ENCODE measurements around the gene VAMP1.

DNA sequence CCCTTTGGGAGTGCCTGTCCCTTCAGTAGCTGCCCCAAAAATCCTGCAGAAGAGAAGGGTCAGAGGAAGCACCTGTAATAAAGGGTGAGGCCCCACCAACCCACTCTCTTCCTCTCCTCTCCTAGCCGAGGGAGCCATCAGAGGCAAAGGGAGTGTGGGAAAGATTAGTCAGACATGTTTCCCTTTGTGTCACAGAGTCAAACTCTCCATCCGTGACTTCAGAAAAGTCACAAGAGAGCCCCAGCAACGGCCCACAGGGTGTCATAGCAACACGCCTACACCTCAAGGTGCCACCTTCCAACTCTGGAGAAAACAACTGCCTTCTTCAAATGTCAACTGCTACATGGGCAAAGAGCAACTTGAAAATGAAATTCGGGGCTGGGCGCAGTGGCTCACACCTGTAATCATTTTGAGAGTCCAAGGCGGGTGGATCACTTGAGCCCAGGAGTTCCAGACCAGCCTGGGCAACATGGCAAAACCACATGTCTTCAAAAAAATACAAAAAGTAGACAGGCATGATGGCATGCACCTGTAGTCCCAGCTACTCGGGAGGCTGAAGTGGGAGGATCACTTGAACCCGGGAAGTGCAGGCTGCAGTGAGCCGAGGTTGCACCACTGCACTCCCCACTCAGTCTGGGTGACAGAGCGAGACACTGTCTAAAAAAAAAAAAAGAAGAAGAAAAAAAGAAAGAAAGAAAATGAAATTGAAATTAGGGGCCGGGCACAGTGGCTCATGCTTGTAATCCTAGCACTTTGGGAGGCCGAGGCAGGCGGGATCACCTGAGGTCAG, 43.4 kb downstream of the VAMP1 start:
- TF ChIP-seq POLR2AphosphoS5 (IDR thresholded peaks at IDR 0.05; ENCODE audit: borderline replicate concordance, low read depth, low read length) (no peak), EZH2 (IDR thresholded peaks at IDR 0.05) (no peak), FOXP2 (optimal IDR thresholded peaks at IDR 0.05; ENCODE audit: control extremely low read depth, extremely low read length, insufficient read depth) (no peak)

Measured in SK-N-MC (cell line).